HG03097 (cell line): ENCODE results near the gene ST14.
"Not testable (repeated sequence)": the region's sequence is repeated elsewhere in the genome, so short reads cannot be mapped to it uniquely, and the experiment has no call there.

ENCODE experiments used
- ATAC-seq: cut with Tn5 transposase; IDR thresholded peaks from one replicate; pipeline ENCODE4 v1.9.1; 2021; ENCODE audit not compliant: unreplicated experiment, low FRiP score

ST14 gene

DNA sequence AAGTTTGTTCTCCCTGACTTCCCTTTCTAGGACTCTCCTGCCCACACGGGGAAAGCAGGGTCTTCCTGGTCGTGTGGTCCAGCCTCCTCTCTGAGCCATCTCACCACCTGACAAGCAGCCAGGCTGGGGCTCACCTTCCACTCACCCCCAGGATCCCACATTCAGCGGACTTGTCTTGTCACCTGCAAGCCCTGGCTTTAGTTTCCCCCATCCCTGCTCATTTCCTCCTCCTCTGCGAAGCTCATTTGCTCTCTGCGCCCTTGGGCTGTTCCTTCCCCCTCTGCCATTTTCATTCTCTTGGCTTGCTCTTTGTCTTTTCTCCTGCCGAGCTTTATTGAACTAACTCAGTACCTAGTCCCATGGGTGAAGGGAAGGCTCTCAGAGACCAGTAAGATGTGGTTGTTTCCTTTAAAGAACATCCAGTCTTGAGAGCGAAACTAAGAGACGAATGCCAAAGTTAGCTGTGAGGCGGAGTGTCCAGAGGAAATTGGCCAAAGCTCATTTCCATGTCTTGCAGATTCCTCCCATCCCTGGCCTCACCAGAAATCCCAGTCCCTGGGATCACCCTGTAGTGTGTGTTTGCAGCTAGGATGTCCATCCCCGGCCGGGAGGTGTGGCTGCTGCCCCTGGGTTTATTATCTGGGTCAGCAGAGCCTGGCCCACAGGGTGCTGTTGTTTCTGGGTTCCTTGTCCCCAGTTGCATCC is 2.0 kb downstream of the ST14 start:
- no peak for ATAC-seq

DNA sequence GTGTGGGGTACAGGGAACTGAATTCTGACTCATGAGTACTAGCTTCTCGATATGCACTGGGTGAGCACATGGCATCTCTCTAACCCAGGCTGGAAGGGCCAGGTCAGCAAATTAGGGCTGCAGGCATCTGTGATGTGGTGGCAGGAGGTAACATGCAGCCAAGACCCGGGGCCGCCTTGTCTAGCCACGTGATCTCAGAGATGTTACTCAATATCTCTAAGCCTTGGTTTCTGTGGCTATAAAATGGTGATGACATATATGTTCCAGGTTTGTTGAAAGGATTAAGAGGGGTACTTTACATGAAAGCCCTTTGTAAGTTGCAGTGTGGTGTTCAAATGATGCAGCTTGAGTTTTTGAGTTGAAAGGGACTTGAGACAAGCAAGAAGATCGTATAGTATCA is 3.2 kb downstream of the ST14 start:
- ATAC-seq, result no peak

DNA sequence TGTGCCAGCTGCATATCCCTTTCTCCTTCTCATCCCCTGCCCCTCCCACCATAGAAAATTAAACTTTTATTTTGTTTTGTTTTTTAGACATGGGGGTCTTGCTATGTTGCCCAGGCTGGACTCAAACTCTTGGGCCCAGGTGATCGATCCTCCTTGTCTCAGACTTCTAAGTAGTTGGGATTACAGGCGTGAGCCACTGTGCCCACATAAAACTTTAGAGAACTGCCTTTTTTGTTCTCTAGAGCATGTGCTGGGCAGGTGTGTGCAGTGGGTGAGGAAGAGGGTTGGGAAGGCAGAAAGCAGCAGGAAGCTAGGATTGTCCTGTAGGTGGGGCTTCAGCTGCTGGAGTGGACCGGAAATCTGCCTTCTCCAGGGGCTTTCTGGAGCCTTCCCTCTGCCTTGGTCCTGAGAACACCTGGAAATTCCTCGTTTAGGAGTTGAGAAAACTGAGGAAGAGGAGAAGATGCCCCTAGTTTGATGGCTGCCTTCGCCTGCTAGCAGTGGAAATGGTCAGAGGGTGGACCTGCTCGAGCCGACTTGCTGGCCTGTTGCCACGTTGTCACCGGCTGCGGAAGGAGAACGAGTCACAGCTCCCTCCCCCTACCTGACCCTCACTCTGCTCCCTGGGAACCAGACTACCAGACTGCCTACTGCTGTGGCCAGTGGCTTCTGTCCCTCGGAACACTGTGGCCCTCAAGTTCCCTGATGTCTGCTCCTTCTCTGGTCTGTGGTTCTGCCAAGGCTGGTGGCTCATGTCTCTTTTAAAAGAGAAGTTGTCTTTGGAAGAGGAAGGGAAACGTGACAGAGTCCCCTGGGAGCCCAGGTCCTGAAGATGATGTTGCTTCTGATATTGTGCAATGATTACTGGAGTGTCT is 4.0 kb downstream of the ST14 start:
- no peak for ATAC-seq

DNA sequence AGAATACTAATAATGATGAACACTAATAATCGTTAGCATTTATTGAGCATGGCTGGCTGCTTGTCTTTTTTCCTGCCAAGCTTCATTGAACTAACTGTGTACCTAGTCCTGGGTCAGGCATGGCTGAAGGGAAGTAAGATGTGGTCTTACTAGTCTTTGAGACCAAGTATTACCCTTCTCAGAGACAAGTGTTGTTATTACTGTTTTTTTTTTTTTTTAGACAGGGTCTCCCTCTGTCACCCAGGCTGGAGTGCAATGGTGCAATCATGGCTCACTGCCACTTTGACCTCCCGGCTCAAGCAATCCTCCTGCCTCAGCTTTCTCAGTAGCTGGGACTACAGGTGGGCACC is 4.6 kb downstream of the ST14 start:
- no peak for ATAC-seq

DNA sequence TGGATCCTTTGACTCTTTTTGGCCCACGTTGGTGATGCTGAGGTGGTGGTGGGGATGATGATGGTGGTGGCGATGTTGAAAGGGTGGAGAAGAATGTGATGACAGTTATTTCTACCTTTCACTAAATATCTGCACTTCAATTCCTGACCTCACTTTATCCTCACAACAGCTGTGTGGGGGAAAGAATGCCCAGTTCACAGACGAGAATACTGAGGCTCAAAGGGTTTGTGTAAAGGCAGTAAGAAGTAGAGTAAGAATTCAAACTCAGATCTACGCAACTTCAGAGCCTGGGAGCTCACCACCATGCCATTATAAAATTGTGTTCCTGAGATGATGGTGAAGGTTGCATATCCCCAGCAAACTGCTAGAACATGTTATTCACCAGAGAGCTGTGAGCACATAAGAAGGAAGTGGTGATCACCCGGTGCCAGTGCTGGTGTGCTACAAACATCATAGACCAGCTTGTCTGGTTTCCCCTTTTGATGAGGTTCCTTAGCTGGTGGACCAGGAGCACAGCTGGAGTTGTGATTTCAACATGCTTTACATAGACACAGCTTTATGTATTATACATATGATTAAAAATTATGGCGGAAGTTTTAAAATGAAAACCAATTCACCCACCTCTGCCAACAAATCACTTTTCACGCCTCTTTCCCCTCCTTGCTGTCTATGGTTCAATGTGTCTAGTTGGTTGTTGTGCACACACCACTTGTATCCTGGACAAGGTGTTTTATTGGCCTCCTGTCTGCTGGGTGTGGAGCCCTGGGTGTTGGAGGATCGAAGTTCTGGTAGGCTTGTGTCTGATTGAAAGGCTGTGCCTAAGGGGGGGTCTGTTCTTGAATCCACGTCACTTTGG is 6.2 kb downstream of the ST14 start:
- ATAC-seq, result no peak

DNA sequence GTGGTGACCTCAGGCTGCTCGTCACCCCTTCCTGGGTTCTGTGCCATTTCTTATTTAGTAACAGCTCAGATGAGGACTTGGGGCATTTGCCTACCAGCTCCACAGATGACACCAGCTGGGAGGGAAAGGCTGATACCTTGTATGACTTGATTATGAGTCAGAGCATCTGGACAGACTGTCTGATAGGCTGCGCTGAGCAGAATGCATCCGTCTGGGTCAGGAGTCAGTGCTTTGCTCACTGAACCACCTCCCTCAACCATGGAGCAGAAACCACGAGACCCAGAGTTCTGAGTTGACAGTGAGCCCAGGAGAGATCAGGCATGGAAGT is 6.8 kb downstream of the ST14 start:
- no peak for ATAC-seq

DNA sequence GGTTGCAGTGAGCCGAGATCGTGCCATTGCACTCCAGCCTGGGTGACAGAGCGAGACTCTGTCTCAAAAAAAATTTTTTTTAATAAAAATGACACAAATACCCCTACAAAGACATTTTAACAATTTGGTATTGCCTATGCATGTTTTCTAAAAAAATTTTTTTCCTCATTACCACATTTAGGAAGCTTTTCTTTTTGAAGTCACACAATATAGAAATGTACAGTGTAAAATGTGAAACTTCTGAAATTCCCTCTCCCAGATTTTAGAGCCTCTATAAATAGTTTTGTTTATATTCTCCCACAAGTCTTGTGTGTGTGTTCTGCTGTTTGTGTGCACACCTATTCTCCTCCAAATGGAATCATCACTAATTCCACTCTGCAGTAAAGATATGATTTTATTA is 7.6 kb downstream of the ST14 start:
- no peak for ATAC-seq

DNA sequence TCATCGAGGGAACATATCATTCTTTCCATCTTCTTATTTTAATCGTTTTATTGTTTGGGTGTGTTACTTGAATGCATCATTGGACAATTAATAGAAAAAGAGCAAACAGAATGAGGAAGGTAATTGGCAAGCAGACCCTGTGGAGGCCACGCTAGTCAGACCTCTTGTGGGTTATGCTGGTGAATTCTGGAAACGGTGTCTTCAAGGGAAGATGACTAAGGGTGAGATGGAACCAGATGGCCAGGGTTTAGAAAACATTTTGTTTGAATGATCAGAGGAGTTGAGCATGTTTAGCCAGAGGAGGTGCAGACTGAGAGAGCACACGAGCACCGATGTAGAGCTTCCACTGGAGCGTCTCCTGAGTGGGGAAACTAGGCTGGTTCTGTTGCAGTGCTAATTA is 8.5 kb downstream of the ST14 start:
- ATAC-seq, result no peak

DNA sequence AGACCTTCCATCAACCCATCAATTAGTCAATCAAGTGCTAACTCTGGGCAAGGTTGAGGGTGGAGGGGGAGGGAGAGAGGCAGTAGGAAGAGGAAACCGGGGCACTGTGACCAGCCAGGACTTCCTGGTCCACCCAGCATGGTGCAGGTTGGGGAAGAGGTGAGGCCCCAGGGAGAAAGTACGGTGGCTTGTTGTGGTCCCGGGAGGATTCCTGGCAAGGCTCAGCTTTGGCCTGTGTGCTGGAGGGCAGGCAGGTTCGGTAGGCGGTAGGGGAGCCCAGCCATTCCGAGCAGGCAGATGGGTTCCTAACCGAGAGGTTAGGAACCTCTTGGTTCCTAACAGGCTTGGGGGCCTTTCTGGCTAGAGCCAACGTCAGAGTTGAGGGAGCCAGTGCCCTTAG is 10.8 kb downstream of the ST14 start:
- no peak for ATAC-seq

DNA sequence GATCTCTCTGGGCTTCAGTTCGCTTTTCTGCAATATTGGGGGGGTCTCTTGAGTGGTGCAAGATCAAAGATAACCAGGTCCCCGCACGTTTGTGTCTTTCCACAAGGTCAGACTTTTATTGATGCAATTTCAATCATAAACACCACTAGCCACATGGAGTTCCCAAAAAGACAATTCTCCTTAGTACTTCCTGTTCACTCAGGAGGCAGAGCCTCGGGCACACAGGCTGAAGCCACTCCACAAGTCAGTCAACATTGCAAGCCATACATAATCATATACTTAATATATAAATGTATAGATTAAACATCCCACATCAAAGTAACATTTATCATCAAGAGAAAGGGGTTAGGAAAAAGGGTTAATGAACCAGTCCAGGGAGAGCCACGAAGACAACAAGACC is 12.0 kb downstream of the ST14 start:
- ATAC-seq, result no peak

DNA sequence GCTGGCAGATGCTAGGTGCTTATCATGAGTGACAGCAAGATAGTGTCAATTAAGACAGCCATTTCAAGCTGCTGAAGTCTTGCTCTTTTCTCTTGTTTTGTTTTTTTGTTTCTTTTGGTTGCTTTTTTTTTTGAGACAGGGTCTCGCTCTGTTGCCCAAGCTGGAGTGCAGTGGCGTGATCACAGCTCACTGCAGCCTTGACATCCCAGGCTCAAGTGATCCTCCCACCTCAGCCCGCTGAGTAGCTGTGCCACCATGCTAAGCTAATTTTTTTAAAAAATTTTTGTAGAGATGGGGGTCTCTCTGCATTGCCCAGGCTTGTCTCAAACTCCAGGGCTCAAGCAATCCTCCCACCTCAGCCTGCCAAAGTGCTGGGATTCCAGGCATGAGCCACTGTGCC is 12.4 kb downstream of the ST14 start:
- not testable (repeated sequence) for ATAC-seq

DNA sequence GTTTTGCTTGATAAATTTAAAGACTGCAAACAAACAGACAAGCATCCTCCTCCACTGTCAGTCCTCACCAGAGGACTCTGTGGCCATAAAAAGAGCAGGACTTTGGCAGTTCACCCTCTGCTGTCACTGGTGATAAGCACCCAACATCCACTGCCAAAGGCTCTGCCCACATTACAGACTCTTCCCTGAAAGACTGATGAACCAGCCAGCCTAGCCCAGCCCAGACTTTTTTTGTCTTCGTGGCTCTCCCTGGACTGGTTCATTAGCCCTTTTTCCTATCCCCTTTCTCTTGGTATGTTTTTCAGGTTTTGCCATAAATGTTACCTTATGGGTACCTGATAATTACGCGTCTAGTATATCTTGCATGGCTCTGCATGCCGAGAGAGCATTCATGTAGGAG is 15.1 kb downstream of the ST14 start:
- ATAC-seq, result no peak

DNA sequence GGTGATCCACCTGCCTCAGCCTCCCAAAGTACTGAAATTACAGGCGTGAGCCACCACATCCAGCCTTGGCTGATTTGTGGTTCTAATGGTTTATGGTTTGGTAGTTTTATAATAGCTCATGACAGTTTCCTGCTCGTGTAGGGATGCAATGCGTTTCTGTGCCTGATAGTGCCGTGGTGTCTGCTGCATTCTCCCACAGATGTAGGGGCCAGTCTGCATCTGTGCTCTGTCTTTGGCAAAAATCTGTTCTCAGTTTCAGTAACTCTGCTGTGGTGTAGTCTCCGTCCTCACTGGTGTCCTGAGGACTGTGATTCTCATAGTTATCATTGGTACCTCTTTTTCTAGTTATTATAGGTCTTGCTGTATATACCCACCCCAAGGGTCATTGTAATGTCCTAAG is 16.3 kb downstream of the ST14 start:
- ATAC-seq, result no peak

DNA sequence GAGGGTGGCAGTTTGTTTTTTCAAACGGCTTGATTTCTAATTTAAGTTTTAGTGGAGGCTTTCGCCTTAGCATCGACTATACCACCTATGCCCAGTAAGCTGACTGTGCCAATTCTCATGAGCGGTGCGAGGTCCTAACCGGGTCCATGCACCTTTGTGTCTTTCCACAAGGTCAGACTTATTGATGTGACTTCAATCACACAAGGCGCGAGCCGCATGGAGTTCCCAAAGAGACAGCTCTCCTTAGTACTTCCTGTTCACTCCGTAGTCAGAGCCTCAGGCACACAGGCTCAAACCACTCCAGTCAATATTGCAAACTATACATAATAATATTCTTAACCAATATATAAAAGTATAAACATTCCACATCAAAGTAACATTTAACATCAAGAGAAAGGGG is 18.2 kb downstream of the ST14 start:
- ATAC-seq, result no peak

DNA sequence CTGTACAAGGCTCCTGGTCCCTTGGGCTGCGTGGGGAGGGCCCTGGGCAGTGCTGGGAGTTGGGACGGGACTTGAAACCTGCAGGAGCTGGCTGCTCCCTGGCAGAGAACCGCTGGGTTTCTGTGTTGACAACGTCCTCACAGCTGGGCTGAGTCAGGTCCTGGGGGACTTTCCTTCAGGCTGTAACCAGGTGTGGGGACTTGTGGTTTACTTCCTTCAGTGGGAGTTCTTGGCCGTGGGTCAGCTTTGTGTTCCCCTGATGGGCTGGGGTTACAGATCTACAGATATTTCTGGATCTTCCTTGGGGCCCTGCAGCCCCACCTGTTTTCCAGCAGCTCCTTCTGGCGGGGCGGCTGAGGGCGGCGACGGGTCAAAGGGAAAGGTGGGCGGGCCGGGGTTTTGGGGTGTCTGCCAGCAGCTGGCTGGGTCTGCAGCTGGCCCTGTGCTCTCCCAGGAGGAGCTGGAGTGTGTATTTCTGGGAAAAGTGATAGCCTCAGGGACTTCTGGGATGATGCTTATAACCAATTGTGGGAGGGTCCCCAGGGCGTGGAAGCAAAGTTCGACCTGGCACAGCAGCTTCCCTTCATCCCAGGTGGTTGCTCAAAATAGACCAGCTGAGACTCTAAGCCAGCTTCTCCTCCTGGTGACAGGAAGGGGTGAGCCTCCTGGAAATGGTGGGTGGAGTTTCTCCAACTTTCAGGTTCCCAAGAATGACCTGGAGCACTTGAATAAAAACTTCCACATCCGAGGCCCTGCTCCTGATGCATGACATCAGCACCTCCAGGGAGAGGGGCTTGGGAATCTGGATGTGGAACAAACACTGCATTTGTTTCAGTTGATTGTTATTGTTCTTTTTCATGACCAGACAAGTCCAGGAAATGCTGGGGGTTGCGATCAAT is 19.1 kb downstream of the ST14 start:
- no peak for ATAC-seq

DNA sequence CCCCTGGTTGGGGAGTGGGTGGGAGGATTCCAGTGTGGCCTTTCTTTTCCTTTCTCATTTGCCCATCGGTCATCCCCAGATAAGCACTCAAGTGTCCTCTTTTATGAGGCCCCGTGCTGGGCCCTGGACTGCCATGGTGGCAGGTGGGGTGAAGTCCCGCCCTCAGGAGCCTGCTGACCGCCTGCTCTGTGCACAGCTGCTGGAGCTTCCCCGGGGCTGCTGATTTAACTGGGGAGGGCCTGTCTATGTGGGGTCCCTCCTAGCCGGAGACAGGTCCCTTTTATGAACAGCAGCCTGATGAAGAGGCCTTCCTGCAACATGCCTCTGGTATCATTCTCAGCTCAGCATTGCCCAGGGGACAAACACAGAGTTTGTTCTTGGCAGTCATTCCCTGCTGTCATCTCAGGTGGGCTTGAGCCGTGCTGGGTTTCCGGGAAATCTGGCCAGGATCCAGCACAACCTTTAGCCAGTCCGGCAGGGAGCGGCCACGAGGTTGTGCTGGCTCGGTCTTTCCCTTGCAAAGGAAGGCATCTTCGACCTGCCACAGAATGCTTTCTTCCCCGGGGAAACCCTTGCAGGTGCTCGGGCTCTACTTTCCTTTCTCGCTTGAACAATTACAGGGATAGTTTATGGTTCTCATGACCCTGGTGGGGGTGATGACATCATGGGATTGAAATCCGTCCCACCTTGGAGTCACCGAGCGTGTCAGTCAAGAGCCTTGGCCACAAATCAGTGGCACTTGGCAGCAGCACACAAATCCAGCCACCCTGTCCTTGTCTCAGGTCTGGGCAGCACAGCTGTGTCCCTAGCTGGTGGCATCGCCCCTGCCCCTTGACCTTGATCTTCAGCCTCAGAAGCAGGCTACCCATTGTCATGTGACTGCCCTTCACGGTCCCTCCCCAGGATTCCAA is 20.1 kb downstream of the ST14 start:
- ATAC-seq, result no peak

DNA sequence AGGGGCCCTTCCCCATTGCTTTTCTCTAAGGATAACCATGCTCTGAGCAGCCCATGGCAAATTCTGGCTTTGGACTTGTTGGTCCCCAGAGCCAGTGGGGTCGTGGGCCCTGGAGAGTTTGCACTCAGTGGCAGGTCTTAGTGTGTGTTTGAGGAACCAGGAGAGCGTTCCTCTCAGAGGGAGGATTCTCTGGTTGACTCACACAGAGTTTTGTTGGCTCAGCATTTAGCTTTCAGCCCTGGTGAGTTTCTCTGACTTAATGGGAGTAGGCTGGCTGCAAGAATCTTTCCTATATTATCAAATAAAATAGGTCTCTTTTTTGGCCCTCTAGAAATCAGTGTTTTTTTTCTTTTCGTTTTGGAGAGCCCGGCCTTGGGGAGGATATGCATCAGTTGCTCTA is 20.9 kb downstream of the ST14 start:
- ATAC-seq, result no peak

DNA sequence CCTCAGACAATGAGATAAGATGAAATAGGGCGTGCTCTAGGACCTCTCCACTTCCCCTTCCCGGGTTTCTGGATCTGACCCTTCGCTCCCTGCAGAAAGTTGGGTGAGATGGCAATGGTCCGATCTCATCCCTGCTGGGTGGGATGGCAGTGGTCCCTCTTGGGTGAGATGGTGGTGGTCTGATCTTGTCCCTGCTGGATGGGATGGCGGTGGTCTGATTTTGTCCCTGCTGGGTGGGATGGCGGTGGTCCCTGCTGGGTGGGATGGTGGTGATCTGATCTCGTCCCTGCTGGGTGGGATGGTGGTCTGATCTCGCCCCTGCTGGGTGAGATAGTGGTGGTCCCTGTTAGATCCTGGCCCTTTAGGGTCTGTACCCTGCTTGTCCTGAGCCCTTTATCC is 21.3 kb downstream of the ST14 start:
- no peak for ATAC-seq
